HUES64 (cell line): ENCODE data around the gene MAP2K7.
"Not testable (repeated sequence)": the region's sequence is repeated elsewhere in the genome, so short reads cannot be mapped to it uniquely, and the experiment has no call there.

ENCODE experiments used
- H3K27ac ChIP-seq: 2 replicates; pipeline ENCODE4 v1.7.0; 2013; ENCODE audit warnings: low read depth, low read length, inconsistent platforms
- H3K27me3 ChIP-seq: 2 replicates; pipeline ENCODE4 v1.6.1; 2013; ENCODE audit warnings: mild to moderate bottlenecking, low read length; ENCODE audit not compliant: insufficient read depth
- H3K36me3 ChIP-seq: 2 replicates; pipeline ENCODE4 v1.6.1; 2013; ENCODE audit warnings: mild to moderate bottlenecking, low read length; ENCODE audit not compliant: insufficient read depth
- H3K4me1 ChIP-seq: 2 replicates; pipeline ENCODE4 v1.6.1; 2013; ENCODE audit warnings: mild to moderate bottlenecking, low read length, moderate library complexity; ENCODE audit not compliant: insufficient read depth
- H3K4me3 ChIP-seq: 2 replicates; pipeline ENCODE4 v1.5.1; 2013; ENCODE audit warnings: mild to moderate bottlenecking, low read length, moderate library complexity
- H3K9ac ChIP-seq: 2 replicates; pipeline ENCODE4 v1.6.1; 2013; ENCODE audit warnings: mild to moderate bottlenecking, low read depth, low read length
- H3K9me3 ChIP-seq: 2 replicates; pipeline ENCODE4 v1.6.1; 2013; ENCODE audit warnings: low read depth, low read length; ENCODE audit not compliant: insufficient read depth
- WGBS: fragments of 150-250, 120-280 bp; methylation state at CpG from one replicate; pipeline ENCODE4 v1.1.7; 2013; ENCODE audit warnings: missing lambda C conversion rate; 5-methylcytosine and 5-hydroxymethylcytosine counted together

Gene MAP2K7

GRCh38 chr19:7944177-7944761 lies 40.6 kb downstream of the MAP2K7 start:
- Histone ChIP-seq H3K27ac (peak overlapping the region; percentile 95), H3K27me3 (no peaks in the 10 kb centered on the region), H3K9me3 (0 out of 2 replicates have a peak, but pooled peaks cover 2% of the 10 kb centered on the region), H3K9ac (peak overlapping the region; percentile 91), H3K4me1 (no peaks in the 10 kb centered on the region), H3K36me3 (peaks cover 27% of the 10 kb centered on the region), H3K4me3 (peak overlapping the region; percentile 97)
- WGBS = 32% methylated on average over 18 of the region's 18 CpGs

- no peak overlapping the region for H3K27ac ChIP-seq
- over 99% methylated on average over 4 of the region's 4 CpGs for WGBS
- peaks cover 4% of the 10 kb centered on the region; the same call in 1 of the 2 replicates for H3K36me3 ChIP-seq
- no peak overlapping the region for H3K9ac ChIP-seq
- H3K27me3 ChIP-seq = no peaks in the 10 kb centered on the region
- 0 out of 2 replicates have a peak, but pooled peaks cover 2% of the 10 kb centered on the region for H3K9me3 ChIP-seq
- no peaks in the 10 kb centered on the region for H3K4me1 ChIP-seq
- no peak overlapping the region for H3K4me3 ChIP-seq
Observed at GRCh38 chr19:7947939-7948338, 44.3 kb downstream of the MAP2K7 start.

GRCh38 chr19:7953060-7953459 lies 49.4 kb downstream of the MAP2K7 start:
- H3K9me3 ChIP-seq = 0 out of 2 replicates have a peak, but pooled peaks cover under 1% of the 10 kb centered on the region
- WGBS = 50% methylated on average over 3 of the region's 3 CpGs
- H3K27ac ChIP-seq = no peak overlapping the region
- H3K4me3 ChIP-seq = no peak overlapping the region
- H3K4me1 ChIP-seq = no peaks in the 10 kb centered on the region
- no peak overlapping the region for H3K9ac ChIP-seq
- peaks cover 3% of the 10 kb centered on the region; the same call in 1 of the 2 replicates for H3K36me3 ChIP-seq
- no peaks in the 10 kb centered on the region for H3K27me3 ChIP-seq

- Histone ChIP-seq H3K4me1 (no peaks in the 10 kb centered on the region), H3K27ac (no peak overlapping the region), H3K27me3 (no peaks in the 10 kb centered on the region), H3K9ac (no peak overlapping the region), H3K9me3 (no peaks in the 10 kb centered on the region), H3K4me3 (no peak overlapping the region), H3K36me3 (peaks cover 8% of the 10 kb centered on the region)
- 70% methylated on average over 7 of the region's 7 CpGs for WGBS
Observed at GRCh38 chr19:7953576-7953975, 49.9 kb downstream of the MAP2K7 start.

DNA sequence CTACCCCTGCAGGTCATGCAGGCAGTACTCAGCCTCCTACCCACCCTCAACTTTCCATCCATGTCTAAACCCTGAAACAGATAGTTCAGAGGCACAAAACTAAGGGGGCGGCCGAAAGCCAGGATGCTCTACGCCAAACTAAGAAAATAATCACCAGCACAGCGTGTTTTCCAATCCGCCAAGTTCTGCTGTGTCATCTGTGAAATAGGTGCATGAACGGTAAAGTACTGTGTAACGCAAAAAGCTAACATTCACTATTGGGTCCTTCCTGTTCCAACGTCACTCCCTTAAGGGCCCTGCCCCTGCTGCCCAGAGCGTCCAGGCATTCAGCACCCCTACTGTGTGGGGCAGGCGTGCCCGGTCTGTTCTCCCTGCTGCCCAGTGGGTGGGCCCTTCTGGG lies 52.0 kb downstream of the MAP2K7 start:
- no peak overlapping the region for H3K4me3 ChIP-seq
- H3K36me3 ChIP-seq = peaks cover 25% of the 10 kb centered on the region
- no peak overlapping the region for H3K27ac ChIP-seq
- H3K9me3 ChIP-seq = no peaks in the 10 kb centered on the region
- no peaks in the 10 kb centered on the region for H3K4me1 ChIP-seq
- H3K27me3 ChIP-seq = no peaks in the 10 kb centered on the region
- WGBS = 88% methylated on average over 11 of the region's 11 CpGs
- no peak overlapping the region for H3K9ac ChIP-seq

- Histone ChIP-seq H3K9me3 (no peaks in the 10 kb centered on the region), H3K4me1 (no peaks in the 10 kb centered on the region), H3K36me3 (peaks cover 60% of the 10 kb centered on the region), H3K9ac (no peak overlapping the region), H3K4me3 (no peak overlapping the region), H3K27ac (no peak overlapping the region; the same call in 1 of the 2 replicates), H3K27me3 (no peaks in the 10 kb centered on the region)
- WGBS = 86% methylated on average over 6 of the region's 6 CpGs
Observed at GRCh38 chr19:7959211-7959610, 55.5 kb downstream of the MAP2K7 start.

GRCh38 chr19:7961082-7961481 lies 57.4 kb downstream of the MAP2K7 start:
- not testable (repeated sequence) for H3K27ac ChIP-seq, H3K4me3 ChIP-seq, H3K4me1 ChIP-seq, H3K9ac ChIP-seq, H3K27me3 ChIP-seq, H3K9me3 ChIP-seq
- H3K36me3 ChIP-seq = peaks cover 78% of the 10 kb centered on the region
- 86% methylated on average over 4 of the region's 4 CpGs for WGBS

GRCh38 chr19:7961920-7962626 lies 58.4 kb downstream of the MAP2K7 start:
- no peaks in the 10 kb centered on the region for H3K4me1 ChIP-seq
- H3K27me3 ChIP-seq = no peaks in the 10 kb centered on the region
- no peaks in the 10 kb centered on the region for H3K9me3 ChIP-seq
- H3K4me3 ChIP-seq = no peak overlapping the region
- WGBS = 97% methylated on average over 12 of the region's 13 CpGs
- H3K36me3 ChIP-seq = peaks cover 88% of the 10 kb centered on the region
- no peak overlapping the region for H3K27ac ChIP-seq
- H3K9ac ChIP-seq = no peak overlapping the region

DNA sequence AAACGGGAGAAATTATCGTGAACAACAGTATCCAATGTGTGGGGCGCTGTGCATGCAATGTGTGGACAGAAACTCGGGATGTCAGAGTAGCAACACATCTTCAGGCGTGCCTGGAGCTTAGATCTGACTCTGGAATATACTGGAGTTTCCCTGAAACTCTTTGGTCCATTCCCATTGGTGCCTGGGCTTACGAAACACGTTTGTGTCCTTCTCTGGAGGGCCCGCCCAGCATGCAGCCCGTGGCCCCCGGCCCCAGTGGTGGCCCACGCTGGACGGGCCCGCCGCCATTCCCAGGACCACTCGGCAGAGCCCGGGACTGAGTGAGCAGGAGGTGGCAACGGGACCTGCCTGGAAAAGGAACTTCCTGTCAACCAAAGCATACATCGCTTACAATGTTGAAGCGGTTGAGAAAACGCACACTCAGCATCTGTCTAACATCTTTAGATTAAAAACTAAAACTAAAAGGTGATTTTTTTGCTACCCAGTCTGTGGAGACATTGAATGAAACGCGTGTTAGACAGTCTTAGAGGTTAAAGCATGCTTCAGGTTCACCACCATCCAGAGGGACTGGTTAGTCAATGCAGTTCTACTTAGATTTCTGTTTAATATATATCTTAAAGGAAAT lies 59.1 kb downstream of the MAP2K7 start:
- no peaks in the 10 kb centered on the region for H3K27me3 ChIP-seq
- no peak overlapping the region for H3K4me3 ChIP-seq
- H3K27ac ChIP-seq = no peak overlapping the region
- H3K9me3 ChIP-seq = no peaks in the 10 kb centered on the region
- H3K9ac ChIP-seq = no peak overlapping the region
- peaks cover 95% of the 10 kb centered on the region for H3K36me3 ChIP-seq
- no peaks in the 10 kb centered on the region for H3K4me1 ChIP-seq
- WGBS = 95% methylated on average over 22 of the region's 22 CpGs

DNA sequence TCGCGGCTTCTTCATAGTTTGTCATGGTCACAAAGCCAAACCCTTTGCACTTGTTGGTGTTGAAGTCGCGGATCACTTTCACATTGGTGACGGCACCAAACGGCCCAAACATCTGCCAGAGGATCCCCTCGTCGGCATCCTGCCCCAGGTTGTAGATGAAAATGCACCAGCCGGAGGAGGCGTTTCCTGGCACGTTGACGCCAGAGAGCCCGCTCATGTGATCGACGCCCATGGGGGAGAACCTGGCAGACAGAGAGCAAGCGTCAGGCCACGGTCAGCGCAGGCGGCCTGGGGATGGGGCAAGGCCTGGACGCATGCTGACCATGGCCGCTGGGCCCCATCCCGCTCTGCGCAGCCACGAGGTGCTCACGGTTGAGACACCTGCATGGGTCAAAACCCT lies 59.9 kb downstream of the MAP2K7 start:
- Histone ChIP-seq H3K36me3 (peaks cover 96% of the 10 kb centered on the region), H3K27ac (no peak overlapping the region), H3K4me3 (no peak overlapping the region), H3K4me1 (no peaks in the 10 kb centered on the region), H3K9ac (no peak overlapping the region), H3K9me3 (no peaks in the 10 kb centered on the region), H3K27me3 (no peaks in the 10 kb centered on the region)
- 96% methylated on average over 25 of the region's 25 CpGs for WGBS
